GM12892 (cell line): ENCODE data around the gene ARHGEF10L.

Source experiments
- DNase-seq: peaks from one replicate; pipeline ENCODE4 v3.0.0; 2011; ENCODE audit not compliant: insufficient read length
- FAIRE-seq: peaks from 2 replicates; lab custom pipeline; 2011; peaks lifted over from hg19 to GRCh38; lab: Jason Lieb, UNC
- POLR2A ChIP-seq: IDR thresholded peaks from 2 replicates; pipeline ENCODE4 v1.6.1; 2011; ENCODE audit warnings: low read depth, low read length, control low read depth
- POLR2AphosphoS5 ChIP-seq: IDR thresholded peaks from 2 replicates; pipeline ENCODE4 v1.6.1; 2011; ENCODE audit warnings: low read depth, low read length, control low read depth
- TAF1 ChIP-seq: IDR thresholded peaks from 2 replicates; pipeline ENCODE4 v1.6.1; 2011; ENCODE audit warnings: low read depth, mild to moderate bottlenecking, control low read depth, low read length, borderline replicate concordance

The ARHGEF10L gene

DNA sequence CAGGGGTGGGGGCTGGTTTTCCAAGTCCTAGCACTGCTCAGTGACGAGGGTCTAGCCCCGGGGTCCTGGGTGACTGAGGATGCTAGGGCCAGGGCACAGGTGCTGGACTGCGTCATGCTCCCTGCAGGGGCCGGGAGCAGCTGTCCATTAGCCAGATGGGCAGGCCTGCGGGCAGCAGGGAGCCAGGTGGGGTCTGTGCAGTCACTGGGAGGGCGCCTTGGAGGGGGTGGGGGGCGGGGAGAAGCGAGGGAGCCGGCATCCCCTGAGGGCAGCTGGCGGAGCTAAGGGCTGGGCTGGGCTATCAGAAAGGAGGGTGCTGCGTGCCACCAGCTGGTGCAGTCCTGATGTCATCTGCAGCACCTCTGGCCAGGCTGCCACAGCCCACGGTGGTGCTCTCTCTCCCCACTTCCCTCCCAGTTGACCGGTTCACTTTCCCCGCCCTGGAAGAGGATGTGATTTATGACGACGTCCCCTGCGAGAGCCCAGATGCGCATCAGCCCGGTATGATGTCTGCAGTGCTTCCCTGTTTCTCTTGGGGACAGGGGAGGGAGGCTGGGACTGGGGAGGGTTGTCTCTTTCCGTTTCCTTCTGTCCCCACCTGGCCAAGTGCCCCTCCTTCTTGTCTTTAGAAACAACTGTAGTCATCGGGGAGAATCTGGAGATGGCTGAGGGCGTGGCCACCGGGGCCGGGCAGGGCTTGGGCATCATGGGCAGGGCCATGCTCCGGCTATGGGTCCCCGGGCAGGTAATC, 63.8 kb downstream of the ARHGEF10L start:
- DNase-seq (no peak), FAIRE-seq (no peak)
- TF ChIP-seq POLR2A: no peak
- TF ChIP-seq POLR2AphosphoS5: no peak
- TF ChIP-seq TAF1: no peak

DNA sequence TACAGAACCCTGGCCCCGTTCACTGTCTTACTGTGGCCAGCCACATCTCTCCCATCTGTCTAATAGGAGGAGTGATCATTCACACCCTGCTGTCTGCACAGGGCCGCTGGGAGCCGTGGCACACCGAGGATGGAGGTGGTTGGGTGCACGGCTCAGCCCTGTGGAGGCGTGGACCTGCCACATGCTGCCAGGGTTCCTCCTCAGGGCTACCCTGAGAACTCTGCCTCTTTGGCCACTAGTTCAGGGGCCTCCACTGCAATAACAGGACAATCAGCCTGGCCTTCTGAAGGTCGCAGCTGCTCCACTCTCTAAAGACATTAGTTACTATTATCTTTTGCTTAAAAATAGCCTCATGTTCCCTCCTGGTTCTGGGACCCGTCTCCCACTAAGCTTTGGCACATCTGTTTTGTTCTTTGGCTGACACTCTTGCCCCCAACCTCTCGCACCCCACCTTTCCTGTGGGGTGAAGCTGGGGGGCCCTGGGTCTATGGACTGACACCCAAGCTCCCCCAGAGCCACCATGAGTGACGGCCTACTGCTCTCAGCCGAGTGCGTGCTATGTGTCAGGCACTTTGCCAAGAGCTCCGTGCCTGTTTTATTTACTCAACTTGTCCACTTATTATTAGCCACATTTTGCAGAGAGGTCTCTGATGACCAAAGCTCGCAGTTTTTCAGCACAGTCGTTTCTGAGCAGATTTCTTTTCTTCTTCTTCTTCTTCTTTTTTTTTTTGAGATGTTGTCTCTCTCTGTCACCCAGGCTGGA, 66.3 kb downstream of the ARHGEF10L start:
- FAIRE-seq: no peak
- DNase-seq: no peak
- TF ChIP-seq TAF1 (no peak), POLR2AphosphoS5 (no peak), POLR2A (no peak)

DNA sequence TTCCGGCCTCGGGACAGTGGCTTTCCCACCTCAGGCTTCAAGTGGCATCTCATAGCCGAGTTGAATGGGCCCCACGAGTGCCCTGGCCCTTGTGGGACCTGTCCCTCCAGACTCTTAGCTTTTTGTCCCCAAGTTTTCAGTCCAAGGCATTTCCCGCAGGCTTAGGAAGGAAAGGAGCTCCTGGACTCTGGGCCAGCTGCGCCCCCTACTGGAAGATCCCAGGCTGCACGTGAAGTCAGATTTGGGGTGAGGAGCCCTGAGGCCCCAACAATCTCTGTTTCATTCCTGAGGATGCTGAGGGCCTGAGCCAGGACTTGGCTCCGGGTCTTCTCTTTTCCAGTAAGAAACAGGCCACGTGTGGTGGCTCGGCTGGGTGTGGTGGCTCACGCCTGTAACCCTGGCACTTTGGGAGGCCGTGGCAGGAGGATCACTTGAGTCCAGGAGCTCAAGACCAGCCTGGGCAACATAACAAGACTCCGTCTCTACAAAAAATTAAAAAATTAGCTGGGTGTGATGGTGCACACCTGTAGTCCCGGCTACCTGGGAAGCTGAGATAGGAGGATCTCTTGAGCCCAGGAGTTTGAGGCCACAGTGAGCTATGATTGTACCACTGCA, 67.4 kb downstream of the ARHGEF10L start:
- FAIRE-seq: peak; percentile 51
- no peak for TF ChIP-seq TAF1
- TF ChIP-seq POLR2A: no peak
- DNase-seq: peak; percentile 58

DNA sequence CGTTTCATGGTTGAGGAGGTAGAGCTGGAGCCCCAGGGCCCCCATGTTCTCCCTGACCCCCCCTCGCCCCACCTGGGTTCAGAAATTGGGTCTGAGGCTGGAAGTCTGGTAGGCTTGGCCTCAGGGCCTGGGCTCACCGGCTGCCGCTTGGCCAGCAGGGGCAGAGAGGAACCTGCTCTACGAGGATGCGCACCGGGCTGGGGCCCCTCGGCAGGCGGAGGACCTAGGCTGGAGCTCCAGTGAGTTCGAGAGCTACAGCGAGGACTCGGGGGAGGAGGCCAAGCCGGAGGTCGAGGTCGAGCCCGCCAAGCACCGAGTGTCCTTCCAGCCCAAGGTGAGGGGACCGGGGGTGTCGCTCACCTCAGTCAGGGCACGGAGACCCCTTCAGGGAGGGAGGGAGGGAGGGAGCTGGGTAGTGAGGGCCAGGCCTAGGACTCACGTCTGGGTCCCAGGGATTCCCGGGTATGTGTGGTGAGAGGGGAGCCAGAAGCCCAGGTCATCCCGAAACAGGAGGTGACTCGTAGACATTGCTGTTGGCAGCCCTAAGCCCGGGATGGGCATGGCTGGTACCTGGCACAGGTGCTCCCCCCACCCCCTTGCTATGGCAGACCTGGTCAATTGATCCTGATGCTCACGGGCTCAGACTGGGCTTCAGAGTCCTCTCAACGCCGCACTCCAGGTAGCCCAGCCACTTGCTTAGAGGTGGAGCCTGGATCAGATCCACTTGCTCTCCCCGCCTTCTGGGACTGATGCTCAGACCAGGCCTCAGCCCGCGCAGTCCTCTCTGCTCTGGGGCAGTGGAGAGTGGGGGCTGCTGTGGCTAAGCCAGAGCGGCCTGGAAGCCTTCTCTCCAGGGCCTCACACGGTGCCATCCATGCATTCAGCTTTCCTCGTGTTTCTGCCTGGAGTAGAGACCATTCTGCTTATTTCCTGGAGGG, 68.4 kb downstream of the ARHGEF10L start:
- FAIRE-seq: no peak
- TF ChIP-seq POLR2A (no peak), TAF1 (no peak), POLR2AphosphoS5 (no peak)

DNA sequence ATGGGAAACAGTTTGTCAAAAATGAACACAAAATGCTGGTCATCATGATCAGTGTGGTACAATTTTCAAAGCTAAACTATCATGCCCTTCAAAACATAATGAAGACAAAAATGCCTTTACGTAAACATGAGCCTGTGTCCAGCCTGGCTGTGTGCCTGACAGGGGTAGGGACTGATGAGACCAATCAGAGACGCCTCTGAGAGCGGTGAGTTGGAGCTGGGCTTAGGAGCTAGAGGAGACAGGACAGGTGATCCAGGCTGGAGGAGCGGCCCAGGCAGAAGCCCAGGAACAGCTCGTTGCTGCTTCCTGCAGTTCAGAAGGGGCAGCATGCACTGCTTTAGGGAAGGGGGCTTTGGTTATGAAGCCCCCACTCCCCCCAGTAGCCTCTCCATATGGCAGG, 70.0 kb downstream of the ARHGEF10L start:
- no peak for TF ChIP-seq POLR2AphosphoS5
- TF ChIP-seq TAF1: no peak
- TF ChIP-seq POLR2A: no peak
- no peak for FAIRE-seq
- no peak for DNase-seq

More for the DNA sequence above, 68.4 kb downstream of the ARHGEF10L start:
- DNase-seq: no peak

DNA sequence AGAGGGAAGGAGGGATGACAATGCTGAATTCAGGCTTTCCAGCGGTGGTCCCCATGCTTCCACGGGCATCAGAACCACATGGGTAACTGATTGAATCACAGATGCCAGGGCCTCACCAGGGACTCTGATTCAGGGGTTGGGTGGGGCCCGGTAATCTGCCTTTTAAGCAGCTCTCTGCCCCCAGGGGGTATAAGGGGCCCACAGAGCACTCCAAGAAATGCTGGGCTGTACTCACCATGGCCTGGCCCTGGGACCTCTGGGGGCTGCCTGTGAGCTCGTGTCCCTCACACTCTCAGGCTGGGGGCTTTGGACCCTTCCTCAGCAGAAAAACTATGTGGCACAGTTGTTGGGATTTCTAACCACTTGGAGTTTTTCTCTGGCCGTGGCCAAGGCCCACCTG, 70.6 kb downstream of the ARHGEF10L start:
- TF ChIP-seq POLR2AphosphoS5: no peak
- TF ChIP-seq TAF1: no peak
- TF ChIP-seq POLR2A: no peak
- no peak for DNase-seq
- FAIRE-seq: no peak

DNA sequence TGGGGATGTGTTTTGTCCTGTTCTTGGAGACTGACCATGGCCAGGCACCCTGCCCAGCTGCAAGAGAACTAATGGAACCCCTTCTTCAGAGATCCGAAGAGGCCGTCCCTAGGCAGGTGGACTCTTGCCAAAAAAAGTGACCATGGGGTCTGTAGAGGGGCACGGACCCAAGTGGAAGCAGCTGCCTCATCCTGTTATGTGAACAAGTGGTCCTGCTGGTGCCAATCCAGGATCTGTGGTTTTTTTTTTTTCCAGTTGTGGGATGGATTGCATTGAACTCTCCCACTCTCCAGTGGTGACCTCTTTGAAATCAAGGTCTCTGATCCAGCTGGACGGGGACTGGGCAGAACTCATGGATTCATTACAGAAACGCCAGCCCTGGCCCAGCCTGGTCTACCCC, 71.2 kb downstream of the ARHGEF10L start:
- no peak for TF ChIP-seq POLR2AphosphoS5
- no peak for TF ChIP-seq POLR2A
- no peak for TF ChIP-seq TAF1
- DNase-seq (no peak), FAIRE-seq (no peak)

DNA sequence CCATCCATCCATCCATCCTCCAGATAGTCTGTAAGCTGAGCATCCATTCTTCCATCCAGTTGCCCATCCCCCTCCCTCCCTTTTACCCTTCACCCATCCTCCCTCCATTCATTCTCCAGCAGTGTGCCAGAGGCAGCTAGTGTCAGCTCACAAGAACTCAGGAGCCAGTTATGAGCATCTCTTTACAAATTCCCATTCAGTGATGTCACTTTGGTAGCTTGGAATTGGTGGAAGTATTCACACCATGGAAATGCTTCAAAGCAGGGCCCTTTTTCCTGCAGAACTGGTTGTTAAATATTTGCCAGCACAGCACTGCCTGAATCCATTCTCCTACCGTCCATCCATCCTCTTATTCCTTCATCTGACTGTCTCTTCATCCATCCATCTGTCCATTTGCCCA, 72.5 kb downstream of the ARHGEF10L start:
- no peak for FAIRE-seq
- TF ChIP-seq TAF1 (no peak), POLR2A (no peak), POLR2AphosphoS5 (no peak)
- DNase-seq: no peak

DNA sequence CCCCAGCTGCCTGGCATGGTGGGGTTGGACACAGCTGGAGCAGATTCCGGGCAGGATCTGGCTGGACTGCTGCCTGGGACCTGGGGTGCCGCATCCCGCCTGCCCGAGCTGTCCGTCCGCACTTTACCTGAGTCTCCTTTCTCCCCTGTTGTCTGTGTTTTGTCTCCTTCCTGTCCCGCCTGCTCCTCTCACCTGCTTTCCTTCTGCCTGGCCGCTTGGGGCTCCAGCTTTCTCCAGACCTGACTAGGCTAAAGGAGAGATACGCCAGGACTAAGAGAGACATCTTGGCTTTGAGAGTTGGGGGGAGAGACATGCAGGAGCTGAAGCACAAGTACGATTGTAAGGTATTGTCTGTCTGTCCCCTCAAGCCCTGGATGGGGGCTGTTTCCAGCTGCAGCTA, 73.3 kb downstream of the ARHGEF10L start:
- DNase-seq (no peak), FAIRE-seq (no peak)
- TF ChIP-seq POLR2AphosphoS5 (no peak), POLR2A (no peak), TAF1 (no peak)

DNA sequence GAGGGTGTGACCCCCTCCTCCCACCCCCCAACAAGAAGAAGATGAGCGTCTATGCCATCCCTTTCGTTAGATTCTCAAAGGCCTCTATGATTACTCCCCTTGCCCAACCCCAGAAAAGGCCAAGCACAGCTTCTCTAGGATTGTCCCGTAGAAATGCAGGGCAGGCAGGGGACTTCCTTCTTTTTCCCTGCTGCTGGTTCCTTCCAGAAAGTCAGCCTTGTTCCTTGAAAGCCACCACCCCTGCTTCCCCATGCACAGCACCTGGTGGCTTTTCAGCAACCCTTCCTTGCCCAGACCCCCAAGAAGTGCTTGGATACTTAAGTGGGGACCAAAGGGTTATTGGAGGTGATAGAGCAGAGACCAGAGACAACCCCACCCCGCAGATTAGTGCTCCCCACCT, 75.1 kb downstream of the ARHGEF10L start:
- no peak for FAIRE-seq

DNA sequence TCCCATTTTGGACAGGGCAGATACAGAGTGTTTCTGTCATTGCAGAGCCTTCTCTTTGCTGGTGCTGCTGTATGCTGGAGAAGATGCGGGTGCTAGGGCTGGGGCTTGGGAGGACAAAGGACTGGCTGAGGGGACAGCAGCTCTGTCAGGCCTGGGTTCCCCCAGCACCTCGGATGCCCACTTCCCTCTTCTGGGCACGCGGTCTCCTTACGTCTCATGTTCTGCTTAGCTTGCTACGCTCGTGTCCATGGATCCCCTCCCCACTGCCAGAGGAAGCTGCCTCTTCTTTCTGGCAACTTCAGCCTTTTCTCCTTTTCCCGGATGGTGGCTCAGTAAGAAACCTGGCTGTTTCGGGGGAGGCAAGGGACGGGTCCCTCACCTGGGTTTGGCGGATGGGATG, 75.7 kb downstream of the ARHGEF10L start:
- FAIRE-seq: no peak
- DNase-seq: no peak
- no peak for TF ChIP-seq TAF1
- TF ChIP-seq POLR2A: no peak
- TF ChIP-seq POLR2AphosphoS5: no peak

More for the DNA sequence above, 75.1 kb downstream of the ARHGEF10L start:
- TF ChIP-seq POLR2A (no peak), POLR2AphosphoS5 (no peak), TAF1 (no peak)
- no peak for DNase-seq

DNA sequence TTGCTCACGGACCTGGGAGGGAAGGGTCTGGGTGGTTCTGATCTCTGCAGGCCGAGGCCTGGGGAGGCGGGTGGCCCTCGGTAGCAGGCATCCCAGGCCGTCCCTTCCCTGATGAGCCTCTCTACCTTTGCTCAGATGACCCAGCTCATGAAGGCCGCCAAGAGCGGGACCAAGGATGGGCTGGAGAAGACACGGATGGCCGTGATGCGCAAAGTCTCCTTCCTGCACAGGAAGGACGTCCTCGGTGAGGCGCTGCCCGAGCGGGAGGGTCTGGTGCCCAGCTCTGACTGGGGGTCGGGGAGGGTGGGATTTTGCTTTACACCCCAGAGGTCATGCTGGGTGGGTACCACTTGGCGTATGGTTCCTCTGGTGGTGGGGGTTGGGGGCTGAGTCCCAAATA, 76.5 kb downstream of the ARHGEF10L start:
- FAIRE-seq (no peak), DNase-seq (no peak)
- TF ChIP-seq POLR2A (no peak), TAF1 (no peak), POLR2AphosphoS5 (no peak)
